HepG2 (cell line): ENCODE data around the gene TNFRSF6B. TPM values are rescaled to one million over a fixed set of nuclear protein-coding genes. Genes with fewer than 3 reads are reported as not detected.

Experiments
- ATF7-NPFF ChIP-seq: sonication (generic); formaldehyde crosslinking; IDR thresholded peaks from 2 replicates; pipeline ENCODE4 v1.8.1; 2023; ENCODE audit warnings: mild to moderate bottlenecking, low read depth, missing genetic modification reagents, moderate library complexity
- CC2D1A ChIP-seq: sonication (generic); formaldehyde crosslinking; IDR thresholded peaks from 2 replicates; pipeline ENCODE4 v1.8.1; 2023; ENCODE audit warnings: mild to moderate bottlenecking, missing genetic modification reagents
- IRF2 ChIP-seq: IDR thresholded peaks from 2 replicates; pipeline ENCODE4 v1.6.1; 2018; ENCODE audit warnings: missing genetic modification reagents, missing compliant biosample characterization
- MAZ ChIP-seq, 2 experiments: sonication (generic) in 1 of 2; formaldehyde crosslinking in 1 of 2; IDR thresholded peaks; 2 replicates each; pipeline versions ENCODE4 v1.5.0 to v1.6.1; 2012 to 2020; ENCODE audit warnings: low read depth in 2 of 2, mild to moderate bottlenecking in 2 of 2, borderline replicate concordance in 1 of 2, improper control_type of control experiment in 1 of 2, low read length in 1 of 2, missing genetic modification reagents in 1 of 2, moderate library complexity in 1 of 2
- MYC ChIP-seq: sonication (generic); formaldehyde crosslinking; IDR thresholded peaks from 2 replicates; pipeline ENCODE4 v1.9.0; 2021; ENCODE audit warnings: missing genetic modification reagents, borderline replicate concordance
- NFRKB ChIP-seq: fragments of 450-650 bp; IDR thresholded peaks from 2 replicates; pipeline ENCODE4 v1.6.1; 2017
- ZFP90 ChIP-seq: sonication (generic); formaldehyde crosslinking; IDR thresholded peaks from 2 replicates; pipeline ENCODE4 v1.8.0; 2022; ENCODE audit warnings: missing genetic modification reagents, mild to moderate bottlenecking, inconsistent platforms, borderline replicate concordance
- ZFX ChIP-seq: sonication (generic); formaldehyde crosslinking; IDR thresholded peaks from 2 replicates; pipeline ENCODE4 v1.4.0; 2020; ENCODE audit warnings: mild to moderate bottlenecking, low read depth, missing genetic modification reagents, moderate library complexity
- ZNF160 ChIP-seq: sonication (generic); formaldehyde crosslinking; IDR thresholded peaks from 2 replicates; pipeline ENCODE4 v1.8.0; 2022; ENCODE audit warnings: mild to moderate bottlenecking, inconsistent platforms, missing genetic modification reagents
- ZNF251 ChIP-seq: sonication (generic); formaldehyde crosslinking; IDR thresholded peaks from 2 replicates; pipeline ENCODE4 v1.9.0; 2021; ENCODE audit warnings: mild to moderate bottlenecking, missing genetic modification reagents
- ZNF451 ChIP-seq: sonication (generic); formaldehyde crosslinking; IDR thresholded peaks from 2 replicates; pipeline ENCODE4 v1.5.0; 2020; ENCODE audit warnings: mild to moderate bottlenecking, missing genetic modification reagents
- ZNF552 ChIP-seq: sonication (generic); formaldehyde crosslinking; IDR thresholded peaks from 2 replicates; pipeline ENCODE4 v1.9.0; 2022; ENCODE audit warnings: missing genetic modification reagents, mild to moderate bottlenecking, borderline replicate concordance
- ZSCAN30 ChIP-seq: sonication (generic); formaldehyde crosslinking; IDR thresholded peaks from 2 replicates; pipeline ENCODE4 v1.5.0; 2020; ENCODE audit warnings: mild to moderate bottlenecking, missing genetic modification reagents
- polyA plus RNA-seq, 8 experiments: library from polyadenylated mRNA; depleted of rRNA in 3 of 8; stranded (reverse) in 7 of 8; unstranded in 1 of 8; fragments of >200 nt; fragmentation: Illumina TruSeq in 4 of 8; extraction: Trizol in 4 of 8; gene quantifications; 2 replicates each; pipeline versions ENCODE4 v1.2.1 to v1.2.3, GENCODE V29; 2011 to 2016; ENCODE audit warnings: low read depth in 4 of 8, missing spikeins in 1 of 8, mixed read lengths in 1 of 8; ENCODE audit not compliant: insufficient read depth in 1 of 8
- total RNA-seq, 5 experiments: library from RNA; depleted of rRNA; stranded (reverse); fragments of >200 nt; fragmentation: Illumina TruSeq; extraction: Trizol; gene quantifications; 2 replicates each; pipeline ENCODE4 v1.2.3, GENCODE V29; 2016; ENCODE audit warnings: low read depth in 1 of 5
- TF ChIP-seq, protein P1 (sequence below): sonication (generic); formaldehyde crosslinking; IDR thresholded peaks from 2 replicates; pipeline ENCODE4 v1.4.0; 2020; ENCODE audit warnings: missing genetic modification reagents
- TF ChIP-seq, protein P2 (sequence below), 2 experiments: sonication (generic) in 1 of 2; formaldehyde crosslinking in 1 of 2; IDR thresholded peaks; 2 replicates each; pipeline versions ENCODE4 v1.6.1 to v1.9.0; 2014 to 2022; ENCODE audit warnings: antibody characterized with exemption in 1 of 2, borderline replicate concordance in 1 of 2, inconsistent platforms in 1 of 2, low read depth in 1 of 2, missing genetic modification reagents in 1 of 2
- TF ChIP-seq, protein P3 (sequence below): sonication (generic); formaldehyde crosslinking; IDR thresholded peaks from 2 replicates; pipeline ENCODE4; 2020; ENCODE audit warnings: missing genetic modification reagents, mild to moderate bottlenecking, borderline replicate concordance

The TNFRSF6B gene
- total and polyA plus RNA-seq, 2 of the 13 experiments (the other 11 are each of a cell fraction or from before 2014, with no cell fraction given): 0.24 TPM; not detected in 1

DNA sequence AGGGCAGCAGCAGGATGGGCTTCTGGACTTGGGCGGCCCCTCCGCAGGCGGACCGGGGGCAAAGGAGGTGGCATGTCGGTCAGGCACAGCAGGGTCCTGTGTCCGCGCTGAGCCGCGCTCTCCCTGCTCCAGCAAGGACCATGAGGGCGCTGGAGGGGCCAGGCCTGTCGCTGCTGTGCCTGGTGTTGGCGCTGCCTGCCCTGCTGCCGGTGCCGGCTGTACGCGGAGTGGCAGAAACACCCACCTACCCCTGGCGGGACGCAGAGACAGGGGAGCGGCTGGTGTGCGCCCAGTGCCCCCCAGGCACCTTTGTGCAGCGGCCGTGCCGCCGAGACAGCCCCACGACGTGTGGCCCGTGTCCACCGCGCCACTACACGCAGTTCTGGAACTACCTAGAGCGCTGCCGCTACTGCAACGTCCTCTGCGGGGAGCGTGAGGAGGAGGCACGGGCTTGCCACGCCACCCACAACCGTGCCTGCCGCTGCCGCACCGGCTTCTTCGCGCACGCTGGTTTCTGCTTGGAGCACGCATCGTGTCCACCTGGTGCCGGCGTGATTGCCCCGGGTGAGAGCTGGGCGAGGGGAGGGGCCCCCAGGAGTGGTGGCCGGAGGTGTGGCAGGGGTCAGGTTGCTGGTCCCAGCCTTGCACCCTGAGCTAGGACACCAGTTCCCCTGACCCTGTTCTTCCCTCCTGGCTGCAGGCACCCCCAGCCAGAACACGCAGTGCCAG lies at the start of gene TNFRSF6B (continued):
- TF ChIP-seq ATF7-NPFF (CRISPR knock-in tag): peak; percentile 55; the same call in 1 of the 2 replicates
- peak; percentile 52; the same call in 1 of the 2 replicates for TF ChIP-seq IRF2
- TF ChIP-seq, protein P1, sequence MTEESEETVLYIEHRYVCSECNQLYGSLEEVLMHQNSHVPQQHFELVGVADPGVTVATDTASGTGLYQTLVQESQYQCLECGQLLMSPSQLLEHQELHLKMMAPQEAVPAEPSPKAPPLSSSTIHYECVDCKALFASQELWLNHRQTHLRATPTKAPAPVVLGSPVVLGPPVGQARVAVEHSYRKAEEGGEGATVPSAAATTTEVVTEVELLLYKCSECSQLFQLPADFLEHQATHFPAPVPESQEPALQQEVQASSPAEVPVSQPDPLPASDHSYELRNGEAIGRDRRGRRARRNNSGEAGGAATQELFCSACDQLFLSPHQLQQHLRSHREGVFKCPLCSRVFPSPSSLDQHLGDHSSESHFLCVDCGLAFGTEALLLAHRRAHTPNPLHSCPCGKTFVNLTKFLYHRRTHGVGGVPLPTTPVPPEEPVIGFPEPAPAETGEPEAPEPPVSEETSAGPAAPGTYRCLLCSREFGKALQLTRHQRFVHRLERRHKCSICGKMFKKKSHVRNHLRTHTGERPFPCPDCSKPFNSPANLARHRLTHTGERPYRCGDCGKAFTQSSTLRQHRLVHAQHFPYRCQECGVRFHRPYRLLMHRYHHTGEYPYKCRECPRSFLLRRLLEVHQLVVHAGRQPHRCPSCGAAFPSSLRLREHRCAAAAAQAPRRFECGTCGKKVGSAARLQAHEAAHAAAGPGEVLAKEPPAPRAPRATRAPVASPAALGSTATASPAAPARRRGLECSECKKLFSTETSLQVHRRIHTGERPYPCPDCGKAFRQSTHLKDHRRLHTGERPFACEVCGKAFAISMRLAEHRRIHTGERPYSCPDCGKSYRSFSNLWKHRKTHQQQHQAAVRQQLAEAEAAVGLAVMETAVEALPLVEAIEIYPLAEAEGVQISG (CRISPR knock-in tag): peak; percentile 24
- 0 out of 2 replicates have a peak, but pooled peaks have one; percentile 64 for TF ChIP-seq ZFP90
- 0 out of 2 replicates have a peak, but pooled peaks have one; percentile 18 for TF ChIP-seq CC2D1A
- TF ChIP-seq ZSCAN30 (CRISPR knock-in tag): no peak
- 0 out of 2 replicates have a peak, but pooled peaks have one; percentile 42 for TF ChIP-seq ZNF451 (CRISPR knock-in tag)
- TF ChIP-seq MYC (CRISPR knock-in tag): peak; percentile 39; the same call in 1 of the 2 replicates
- TF ChIP-seq, protein P2, sequence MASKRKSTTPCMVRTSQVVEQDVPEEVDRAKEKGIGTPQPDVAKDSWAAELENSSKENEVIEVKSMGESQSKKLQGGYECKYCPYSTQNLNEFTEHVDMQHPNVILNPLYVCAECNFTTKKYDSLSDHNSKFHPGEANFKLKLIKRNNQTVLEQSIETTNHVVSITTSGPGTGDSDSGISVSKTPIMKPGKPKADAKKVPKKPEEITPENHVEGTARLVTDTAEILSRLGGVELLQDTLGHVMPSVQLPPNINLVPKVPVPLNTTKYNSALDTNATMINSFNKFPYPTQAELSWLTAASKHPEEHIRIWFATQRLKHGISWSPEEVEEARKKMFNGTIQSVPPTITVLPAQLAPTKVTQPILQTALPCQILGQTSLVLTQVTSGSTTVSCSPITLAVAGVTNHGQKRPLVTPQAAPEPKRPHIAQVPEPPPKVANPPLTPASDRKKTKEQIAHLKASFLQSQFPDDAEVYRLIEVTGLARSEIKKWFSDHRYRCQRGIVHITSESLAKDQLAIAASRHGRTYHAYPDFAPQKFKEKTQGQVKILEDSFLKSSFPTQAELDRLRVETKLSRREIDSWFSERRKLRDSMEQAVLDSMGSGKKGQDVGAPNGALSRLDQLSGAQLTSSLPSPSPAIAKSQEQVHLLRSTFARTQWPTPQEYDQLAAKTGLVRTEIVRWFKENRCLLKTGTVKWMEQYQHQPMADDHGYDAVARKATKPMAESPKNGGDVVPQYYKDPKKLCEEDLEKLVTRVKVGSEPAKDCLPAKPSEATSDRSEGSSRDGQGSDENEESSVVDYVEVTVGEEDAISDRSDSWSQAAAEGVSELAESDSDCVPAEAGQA (IDR thresholded peaks at IDR 0.05; ENCODE audit: low read depth): no peak
- TF ChIP-seq, protein P2 (CRISPR knock-in tag; IDR thresholded peaks at IDR 0.05; ENCODE audit: borderline replicate concordance): no peak
- TF ChIP-seq ZNF552: peak; percentile 90; the same call in 1 of the 2 replicates
- TF ChIP-seq MAZ (IDR thresholded peaks at IDR 0.05; ENCODE audit: borderline replicate concordance, low read depth, low read length): no peak; the same call in 1 of the 2 replicates
- TF ChIP-seq MAZ (CRISPR knock-in tag; IDR thresholded peaks at IDR 0.05; ENCODE audit: low read depth): peak; percentile 57
- peak; percentile 79; the same call in 1 of the 2 replicates for TF ChIP-seq ZNF160
- peak; percentile 41 for TF ChIP-seq ZFX
- TF ChIP-seq ZNF251 (CRISPR knock-in tag): no peak
- TF ChIP-seq, protein P3, sequence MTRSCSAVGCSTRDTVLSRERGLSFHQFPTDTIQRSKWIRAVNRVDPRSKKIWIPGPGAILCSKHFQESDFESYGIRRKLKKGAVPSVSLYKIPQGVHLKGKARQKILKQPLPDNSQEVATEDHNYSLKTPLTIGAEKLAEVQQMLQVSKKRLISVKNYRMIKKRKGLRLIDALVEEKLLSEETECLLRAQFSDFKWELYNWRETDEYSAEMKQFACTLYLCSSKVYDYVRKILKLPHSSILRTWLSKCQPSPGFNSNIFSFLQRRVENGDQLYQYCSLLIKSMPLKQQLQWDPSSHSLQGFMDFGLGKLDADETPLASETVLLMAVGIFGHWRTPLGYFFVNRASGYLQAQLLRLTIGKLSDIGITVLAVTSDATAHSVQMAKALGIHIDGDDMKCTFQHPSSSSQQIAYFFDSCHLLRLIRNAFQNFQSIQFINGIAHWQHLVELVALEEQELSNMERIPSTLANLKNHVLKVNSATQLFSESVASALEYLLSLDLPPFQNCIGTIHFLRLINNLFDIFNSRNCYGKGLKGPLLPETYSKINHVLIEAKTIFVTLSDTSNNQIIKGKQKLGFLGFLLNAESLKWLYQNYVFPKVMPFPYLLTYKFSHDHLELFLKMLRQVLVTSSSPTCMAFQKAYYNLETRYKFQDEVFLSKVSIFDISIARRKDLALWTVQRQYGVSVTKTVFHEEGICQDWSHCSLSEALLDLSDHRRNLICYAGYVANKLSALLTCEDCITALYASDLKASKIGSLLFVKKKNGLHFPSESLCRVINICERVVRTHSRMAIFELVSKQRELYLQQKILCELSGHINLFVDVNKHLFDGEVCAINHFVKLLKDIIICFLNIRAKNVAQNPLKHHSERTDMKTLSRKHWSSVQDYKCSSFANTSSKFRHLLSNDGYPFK: no peak
- no peak for TF ChIP-seq NFRKB
